Epithelial cell of proximal tubule (primary cell): Measurements from ENCODE around the gene PRDM16. TPM values are rescaled to one million over a fixed set of nuclear protein-coding genes. Genes with fewer than 3 reads are reported as not detected.

Experiments
- DNase-seq: peaks from one replicate; pipeline ENCODE4 v3.0.0-alpha.2; 2011; ENCODE audit warnings: low read depth
- H3K4me3 ChIP-seq: 2 replicates; pipeline ENCODE4 v1.5.1; 2011; ENCODE audit warnings: low read depth, mild to moderate bottlenecking, low read length
- CTCF ChIP-seq: conservative IDR thresholded peaks from 2 replicates; pipeline ENCODE4 v1.5.1; 2012; ENCODE audit warnings: low read depth, mild to moderate bottlenecking, low read length
- total RNA-seq: library from RNA; depleted of rRNA; stranded (reverse); fragments of >200 nt; gene quantifications from 2 replicates; pipeline ENCODE4 v1.2.3, GENCODE V29; 2015

The PRDM16 gene
- total RNA-seq, 1 donor from 2014 or later, result 0.06 TPM

GRCh38 chr1:3404801-3405200 lies 335.8 kb downstream of the PRDM16 start:
- no peak for DNase-seq
- TF ChIP-seq CTCF, result no peak
- no peak overlapping the region for H3K4me3 ChIP-seq

GRCh38 chr1:3405491-3405890 lies 336.5 kb downstream of the PRDM16 start:
- DNase-seq, result no peak
- no peak for TF ChIP-seq CTCF
- H3K4me3 ChIP-seq, result no peak overlapping the region

- no peak for DNase-seq
- no peak overlapping the region for H3K4me3 ChIP-seq
- no peak for TF ChIP-seq CTCF
Observed at GRCh38 chr1:3405974-3406867, 337.2 kb downstream of the PRDM16 start.

- no peak for TF ChIP-seq CTCF
- no peak overlapping the region for H3K4me3 ChIP-seq
- no peak for DNase-seq
Observed at GRCh38 chr1:3407021-3407420, 338.0 kb downstream of the PRDM16 start.

GRCh38 chr1:3408751-3409266 lies 339.8 kb downstream of the PRDM16 start:
- no peak for DNase-seq
- no peak for TF ChIP-seq CTCF
- no peak overlapping the region for H3K4me3 ChIP-seq

- H3K4me3 ChIP-seq, result no peak overlapping the region
- DNase-seq, result no peak
- TF ChIP-seq CTCF, result no peak
Observed at GRCh38 chr1:3409366-3410141, 340.6 kb downstream of the PRDM16 start.
